ENCODE measurements around the gene HNRNPD.
A peak's percentile ranks its signal among the peaks of the same experiment; 100 is the strongest.
"Not testable (repeated sequence)": the region's sequence is repeated elsewhere in the genome, so short reads cannot be mapped to it uniquely, and the experiment has no call there.

HNRNPD gene

GRCh38 chr4:82367438-82368097 lies 6.2 kb downstream of the HNRNPD start:
- H3K36me3 ChIP-seq: peaks cover 92% of the 10 kb centered on the region
- no peak overlapping the region for H3K4me3 ChIP-seq (ENCODE audit: low read depth, low read length)
- TF ChIP-seq CTCF (IDR thresholded peaks at IDR 0.05; ENCODE audit: low read depth, low read length): no peak
- H3K9me3 ChIP-seq (ENCODE audit: severe bottlenecking): no peaks in the 10 kb centered on the region
- no peak for DNase-seq
- H3K27me3 ChIP-seq (ENCODE audit: insufficient read depth, low read depth, severe bottlenecking): no peaks in the 10 kb centered on the region
- no peak overlapping the region for H3K27ac ChIP-seq

GRCh38 chr4:82366431-82366830 lies 7.4 kb downstream of the HNRNPD start:
- H3K4me3 ChIP-seq (ENCODE audit: low read depth, low read length); H3K27ac ChIP-seq; H3K27me3 ChIP-seq (ENCODE audit: insufficient read depth, low read depth, severe bottlenecking); H3K9me3 ChIP-seq (ENCODE audit: severe bottlenecking); DNase-seq: not testable (repeated sequence)
- H3K36me3 ChIP-seq: peaks cover 90% of the 10 kb centered on the region

GRCh38 chr4:82363896-82364487 lies 9.8 kb downstream of the HNRNPD start:
- no peaks in the 10 kb centered on the region for H3K9me3 ChIP-seq (ENCODE audit: severe bottlenecking)
- H3K36me3 ChIP-seq: peaks cover 84% of the 10 kb centered on the region
- no peaks in the 10 kb centered on the region for H3K27me3 ChIP-seq (ENCODE audit: insufficient read depth, low read depth, severe bottlenecking)
- TF ChIP-seq CTCF (IDR thresholded peaks at IDR 0.05; ENCODE audit: low read depth, low read length): no peak
- H3K27ac ChIP-seq: no peak overlapping the region
- DNase-seq: no peak
- H3K4me3 ChIP-seq (ENCODE audit: low read depth, low read length): no peak overlapping the region

GRCh38 chr4:82362565-82362964 lies 11.2 kb downstream of the HNRNPD start:
- peaks cover 84% of the 10 kb centered on the region for H3K36me3 ChIP-seq
- no peak for DNase-seq
- no peak for TF ChIP-seq CTCF (IDR thresholded peaks at IDR 0.05; ENCODE audit: low read depth, low read length)
- no peaks in the 10 kb centered on the region for H3K27me3 ChIP-seq (ENCODE audit: insufficient read depth, low read depth, severe bottlenecking)
- H3K27ac ChIP-seq: no peak overlapping the region
- H3K4me3 ChIP-seq (ENCODE audit: low read depth, low read length): no peak overlapping the region
- no peaks in the 10 kb centered on the region for H3K9me3 ChIP-seq (ENCODE audit: severe bottlenecking)

- TF ChIP-seq CTCF (IDR thresholded peaks at IDR 0.05; ENCODE audit: low read depth, low read length): peak; percentile 40
- Histone ChIP-seq H3K27ac (no peak overlapping the region), H3K27me3 (ENCODE audit: insufficient read depth, low read depth, severe bottlenecking) (no peaks in the 10 kb centered on the region), H3K36me3 (peaks cover 84% of the 10 kb centered on the region), H3K9me3 (ENCODE audit: severe bottlenecking) (no peaks in the 10 kb centered on the region), H3K4me3 (ENCODE audit: low read depth, low read length) (no peak overlapping the region)
- no peak for DNase-seq
Observed at GRCh38 chr4:82360298-82361177, 13.3 kb downstream of the HNRNPD start.

- H3K4me3 ChIP-seq (ENCODE audit: low read depth, low read length): no peak overlapping the region
- H3K27ac ChIP-seq: no peak overlapping the region
- no peaks in the 10 kb centered on the region for H3K27me3 ChIP-seq (ENCODE audit: insufficient read depth, low read depth, severe bottlenecking)
- no peak for TF ChIP-seq CTCF (IDR thresholded peaks at IDR 0.05; ENCODE audit: low read depth, low read length)
- peaks cover 90% of the 10 kb centered on the region for H3K36me3 ChIP-seq
- no peak for DNase-seq
- H3K9me3 ChIP-seq (ENCODE audit: severe bottlenecking): no peaks in the 10 kb centered on the region
Observed at GRCh38 chr4:82358847-82359246, 14.9 kb downstream of the HNRNPD start.

Measured in WERI-Rb-1 (cell line).